OCI-LY7 (cell line): ENCODE results near the gene CTSO. TPM values are rescaled to one million over a fixed set of nuclear protein-coding genes. Genes with fewer than 3 reads are reported as not detected.

Source experiments
- BruUV-seq: library from RNA; stranded (reverse); fragments of 400-500 nt; replicated peaks from 2 replicates; lab custom pipeline; 2021; lab: Mats Ljungman, UMichigan
- CTCF ChIA-PET: fragments of 300-600 bp; sonication (Branson Sonifier 250); formaldehyde crosslinking; loops from one replicate; lab custom pipeline; 2022; ENCODE audit warnings: antibody characterized with exemption; ENCODE audit not compliant: unreplicated experiment; lab: Charles Lee
- POLR2A ChIA-PET: fragments of 300-600 bp; sonication (Branson Sonifier 250); formaldehyde crosslinking; loops from one replicate; lab custom pipeline; 2022; ENCODE audit warnings: antibody characterized with exemption; lab: Charles Lee
- DNase-seq: peaks from one replicate; pipeline ENCODE4 v3.0.0-alpha.2; 2015; ENCODE audit warnings: low spot score
- H2AFZ ChIP-seq: fragments of 200-600 bp; sonication (generic), shearing (Covaris generic); 2 replicates; pipeline ENCODE4 v1.6.1; 2014; ENCODE audit warnings: mild to moderate bottlenecking, antibody characterized with exemption, low read length, moderate library complexity
- H3K27ac ChIP-seq: fragments of 200-600 bp; sonication (generic); 2 replicates; pipeline ENCODE4 v1.5.1; 2014; ENCODE audit warnings: mixed run types, low read depth, mild to moderate bottlenecking, moderate library complexity, low read length, inconsistent platforms; ENCODE audit not compliant: poor library complexity, severe bottlenecking
- H3K36me3 ChIP-seq: fragments of 200-600 bp; sonication (generic); 2 replicates; pipeline ENCODE4 v1.6.1; 2014; ENCODE audit warnings: mild to moderate bottlenecking, antibody characterized with exemption, low read length, moderate library complexity, mixed read lengths; ENCODE audit not compliant: insufficient read depth
- H3K4me1 ChIP-seq: fragments of 200-600 bp; sonication (generic); 2 replicates; pipeline ENCODE4 v1.5.1; 2014; ENCODE audit warnings: mild to moderate bottlenecking, low read length; ENCODE audit not compliant: insufficient read depth, poor library complexity, severe bottlenecking
- H3K4me2 ChIP-seq: fragments of 200-600 bp; sonication (generic); 2 replicates; pipeline ENCODE4 v1.6.1; 2014; ENCODE audit warnings: mild to moderate bottlenecking, low read length
- H3K4me3 ChIP-seq: fragments of 200-600 bp; sonication (generic); 2 replicates; pipeline ENCODE4 v1.5.1; 2014; ENCODE audit warnings: mild to moderate bottlenecking, low read depth, low read length; ENCODE audit not compliant: poor library complexity, severe bottlenecking
- H3K79me2 ChIP-seq: fragments of 200-600 bp; sonication (generic); 2 replicates; pipeline ENCODE4 v1.6.1; 2016; ENCODE audit warnings: low read depth, mild to moderate bottlenecking, low read length, moderate library complexity, mixed read lengths; ENCODE audit not compliant: insufficient read depth
- H3K9me2 ChIP-seq: fragments of 200-600 bp; sonication (generic); 2 replicates; pipeline ENCODE4 v1.6.1; 2016; ENCODE audit warnings: mild to moderate bottlenecking, low read length, mixed read lengths; ENCODE audit not compliant: insufficient read depth
- H3K9me3 ChIP-seq: fragments of 200-600 bp; sonication (generic); 2 replicates; pipeline ENCODE4 v1.6.1; 2014; ENCODE audit warnings: mild to moderate bottlenecking, mixed run types, low read length, mixed read lengths
- H4K20me1 ChIP-seq: fragments of 200-600 bp; sonication (generic); 2 replicates; pipeline ENCODE4 v1.6.1; 2014; ENCODE audit warnings: mild to moderate bottlenecking, antibody characterized with exemption, low read length, moderate library complexity, mixed read lengths; ENCODE audit not compliant: insufficient read depth
- CTCF ChIP-seq: fragments of 200-600 bp; sonication (generic); conservative IDR thresholded peaks from 2 replicates; pipeline ENCODE4 v1.5.1; 2014; ENCODE audit warnings: mild to moderate bottlenecking, antibody characterized with exemption, low read length, moderate library complexity, mixed read lengths
- EZH2phosphoT487 ChIP-seq: fragments of 200-600 bp; sonication (generic); IDR thresholded peaks from 2 replicates; pipeline ENCODE4 v1.6.1; 2018; ENCODE audit warnings: low read depth, borderline replicate concordance, mild to moderate bottlenecking, mixed run types, antibody characterized with exemption, low read length, moderate library complexity, mixed read lengths
- intact Hi-C: fragments of 100-400 bp; cut with micrococcal nuclease; formaldehyde crosslinking; loops from one replicate; pipeline ENCODE4 v1.10.0; 2022; ENCODE audit not compliant: unreplicated experiment
- total RNA-seq, 2 experiments: library from RNA; depleted of rRNA in 1 of 2; stranded (reverse); fragments of >200 nt in 1 of 2; shearing (Covaris generic) in 1 of 2; gene quantifications; 2 replicates each; pipeline ENCODE4 v1.2.3, GENCODE V29; 2014 to 2022

Gene CTSO
- total RNA-seq, 2 experiments from 2014 or later: 0.92 to 1.8 TPM

GRCh38 chr4:155883895-155884294 is 69.8 kb downstream of the CTSO start:
- Histone ChIP-seq H3K36me3 (no peaks in the 10 kb centered on the region), H3K27ac (no peak overlapping the region), H3K4me3 (no peak overlapping the region), H3K4me1 (no peaks in the 10 kb centered on the region), H3K9me2 (no peaks in the 10 kb centered on the region), H3K79me2 (no peaks in the 10 kb centered on the region), H2AFZ (no peak overlapping the region), H4K20me1 (no peaks in the 10 kb centered on the region), H3K9me3 (no peaks in the 10 kb centered on the region), H3K4me2 (no peak overlapping the region)
- POLR2A ChIA-PET: no interaction called here
- intact Hi-C loops: no loop called here
- DNase-seq: no peak
- CTCF ChIA-PET: no interaction called here
- no peak for TF ChIP-seq EZH2phosphoT487
- no peak for TF ChIP-seq CTCF
- BruUV-seq: no TSS peak

GRCh38 chr4:155881555-155881954 is 72.1 kb downstream of the CTSO start:
- no peak overlapping the region for H2AFZ ChIP-seq
- TF ChIP-seq CTCF: no peak
- no peak for TF ChIP-seq EZH2phosphoT487
- H3K27ac ChIP-seq: no peak overlapping the region
- no peaks in the 10 kb centered on the region for H3K4me1 ChIP-seq
- H3K9me2 ChIP-seq: no peaks in the 10 kb centered on the region
- no peak overlapping the region for H3K4me3 ChIP-seq
- no peaks in the 10 kb centered on the region for H3K79me2 ChIP-seq
- no peak for DNase-seq
- intact Hi-C loops: no loop called here
- no peaks in the 10 kb centered on the region for H4K20me1 ChIP-seq
- POLR2A ChIA-PET: no interaction called here
- H3K36me3 ChIP-seq: no peaks in the 10 kb centered on the region
- no peak overlapping the region for H3K4me2 ChIP-seq
- BruUV-seq: no TSS peak
- no peaks in the 10 kb centered on the region for H3K9me3 ChIP-seq
- CTCF ChIA-PET: no interaction called here

GRCh38 chr4:155879767-155880166 is 73.9 kb downstream of the CTSO start:
- intact Hi-C loops: no loop called here
- Histone ChIP-seq H3K4me3 (no peak overlapping the region), H3K27ac (no peak overlapping the region), H3K4me2 (no peak overlapping the region), H3K9me2 (no peaks in the 10 kb centered on the region), H3K4me1 (no peaks in the 10 kb centered on the region), H3K36me3 (no peaks in the 10 kb centered on the region), H3K79me2 (no peaks in the 10 kb centered on the region), H4K20me1 (no peaks in the 10 kb centered on the region), H3K9me3 (no peaks in the 10 kb centered on the region), H2AFZ (no peak overlapping the region)
- CTCF ChIA-PET: no interaction called here
- TF ChIP-seq EZH2phosphoT487 (no peak), CTCF (no peak)
- no peak for DNase-seq
- POLR2A ChIA-PET: interaction anchor here (1.0 kb wide), 1 partner anchor 10 kb away, joined by 3 read pairs; no protein-coding TSS in a partner anchor
- no TSS peak for BruUV-seq
